ENCODE measurements around the gene GBA2. TPM values are rescaled to one million over a fixed set of nuclear protein-coding genes. Genes with fewer than 3 reads are reported as not detected.
A peak's percentile ranks its signal among the peaks of the same experiment; 100 is the strongest.

Gene GBA2
- total RNA-seq, 1 donor from 2014 or later = 130 TPM

- H3K27ac Mint-ChIP-seq = no peak within 1 kb of the TSS
- H3K27me3 Mint-ChIP-seq = no peaks in the 10 kb centered on the region
- no peak for DNase-seq (ENCODE audit: low spot score, unreplicated experiment)
- no peak within 1 kb of the TSS for H3K4me3 Mint-ChIP-seq (ENCODE audit: low read depth)
- peaks cover 22% of the 10 kb centered on the region for H3K4me1 Mint-ChIP-seq (ENCODE audit: low read depth)
- TF ChIP-seq CTCF (IDR thresholded peaks at IDR 0.05; ENCODE audit: unreplicated experiment) = no peak
- H3K9me3 Mint-ChIP-seq (ENCODE audit: low read depth) = no peaks in the 10 kb centered on the region
- peaks cover 15% of the 10 kb centered on the region for H3K36me3 Mint-ChIP-seq (ENCODE audit: insufficient read depth)
Observed at GRCh38 chr9:35754264-35754663, 5.2 kb upstream of the GBA2 start, which contains the start of gene MSMP. TSS of gene MSMP (minus strand) at chr9:35754276. CDS start at chr9:35754129, 147 bp downstream.

GRCh38 chr9:35753466-35753865, 4.4 kb upstream of the GBA2 start:
- no peak overlapping the region for H3K27ac Mint-ChIP-seq
- H3K9me3 Mint-ChIP-seq (ENCODE audit: low read depth) = no peaks in the 10 kb centered on the region
- H3K4me1 Mint-ChIP-seq (ENCODE audit: low read depth) = peaks cover 17% of the 10 kb centered on the region
- no peak for DNase-seq (ENCODE audit: low spot score, unreplicated experiment)
- TF ChIP-seq CTCF (IDR thresholded peaks at IDR 0.05; ENCODE audit: unreplicated experiment) = no peak
- no peak overlapping the region for H3K4me3 Mint-ChIP-seq (ENCODE audit: low read depth)
- H3K36me3 Mint-ChIP-seq (ENCODE audit: insufficient read depth) = peaks cover 15% of the 10 kb centered on the region
- no peaks in the 10 kb centered on the region for H3K27me3 Mint-ChIP-seq

GRCh38 chr9:35750256-35750531, 1.2 kb upstream of the GBA2 start:
- H3K36me3 Mint-ChIP-seq (ENCODE audit: insufficient read depth) = peaks cover 18% of the 10 kb centered on the region
- H3K27me3 Mint-ChIP-seq = no peaks in the 10 kb centered on the region
- peak overlapping the region; percentile 93 for H3K4me3 Mint-ChIP-seq (ENCODE audit: low read depth)
- no peak for DNase-seq (ENCODE audit: low spot score, unreplicated experiment)
- peaks cover 32% of the 10 kb centered on the region for H3K4me1 Mint-ChIP-seq (ENCODE audit: low read depth)
- H3K9me3 Mint-ChIP-seq (ENCODE audit: low read depth) = no peaks in the 10 kb centered on the region
- TF ChIP-seq CTCF (IDR thresholded peaks at IDR 0.05; ENCODE audit: unreplicated experiment) = no peak
- no peak overlapping the region for H3K27ac Mint-ChIP-seq

GRCh38 chr9:35749515-35750255, 657 bp upstream of the GBA2 start:
- no peak for TF ChIP-seq CTCF (IDR thresholded peaks at IDR 0.05; ENCODE audit: unreplicated experiment)
- peak overlapping the region; percentile 93 for H3K4me3 Mint-ChIP-seq (ENCODE audit: low read depth)
- DNase-seq (ENCODE audit: low spot score, unreplicated experiment) = no peak
- no peaks in the 10 kb centered on the region for H3K27me3 Mint-ChIP-seq
- H3K36me3 Mint-ChIP-seq (ENCODE audit: insufficient read depth) = peaks cover 18% of the 10 kb centered on the region
- peak overlapping the region; percentile 94 for H3K27ac Mint-ChIP-seq
- no peaks in the 10 kb centered on the region for H3K9me3 Mint-ChIP-seq (ENCODE audit: low read depth)
- peaks cover 32% of the 10 kb centered on the region for H3K4me1 Mint-ChIP-seq (ENCODE audit: low read depth)

DNA sequence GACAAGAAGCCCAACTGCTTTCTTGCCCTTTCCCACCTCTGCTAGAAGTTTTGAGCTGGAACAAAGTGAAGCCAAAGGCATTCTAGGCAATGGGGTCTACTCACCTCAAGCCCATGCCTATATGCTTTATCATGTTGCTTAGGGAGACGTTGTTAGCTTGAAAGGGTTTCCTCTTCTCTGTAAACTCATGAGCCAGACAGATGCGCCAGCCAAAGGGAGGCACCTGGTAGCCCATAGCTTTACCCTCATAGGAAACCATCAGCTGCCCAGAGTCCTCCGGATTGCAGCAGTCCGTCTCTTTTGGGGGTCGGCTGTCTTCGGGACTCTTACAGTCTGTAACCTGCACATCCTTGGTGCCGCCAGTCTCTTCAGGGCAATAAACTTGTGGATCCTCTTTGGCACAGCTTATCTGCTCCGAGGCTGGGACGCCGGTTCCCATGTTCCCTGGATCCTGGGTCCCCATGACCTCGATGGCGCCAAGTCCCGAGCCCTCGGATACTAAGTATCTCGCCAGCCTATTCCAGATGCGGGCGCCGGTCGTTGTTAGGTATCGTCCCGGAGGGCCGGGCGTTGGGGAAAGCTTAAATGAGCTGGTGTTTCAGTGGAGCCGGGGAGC, 678 bp downstream of the GBA2 start:
- TF ChIP-seq CTCF (IDR thresholded peaks at IDR 0.05; ENCODE audit: unreplicated experiment) = no peak
- peak overlapping the region; percentile 75 for H3K27ac Mint-ChIP-seq
- peak overlapping the region; percentile 90 for H3K4me3 Mint-ChIP-seq (ENCODE audit: low read depth)
- no peak for DNase-seq (ENCODE audit: low spot score, unreplicated experiment)
- H3K36me3 Mint-ChIP-seq (ENCODE audit: insufficient read depth) = peaks cover 19% of the 10 kb centered on the region
- no peaks in the 10 kb centered on the region for H3K9me3 Mint-ChIP-seq (ENCODE audit: low read depth)
- H3K27me3 Mint-ChIP-seq = no peaks in the 10 kb centered on the region
- H3K4me1 Mint-ChIP-seq (ENCODE audit: low read depth) = peaks cover 32% of the 10 kb centered on the region

Measured in progenitor cell of endocrine pancreas (in vitro differentiated cells).